Psoas muscle (tissue), 8 donors: ENCODE results near the gene ST3GAL4. TPM values are rescaled to one million over a fixed set of nuclear protein-coding genes. Genes with fewer than 3 reads are reported as not detected.
A peak's percentile ranks its signal among the peaks of the same experiment; 100 is the strongest.
"Not testable (repeated sequence)": the region's sequence is repeated elsewhere in the genome, so short reads cannot be mapped to it uniquely, and the experiment has no call there.

Experiments used
- ATAC-seq, 4 donors: fragments of 200-7000 bp; cut with Tn5 transposase; one replicate each; pipeline ENCODE4 v1.9.1; 2020; ENCODE audit warnings: moderate library complexity in 3 of 4, mild to moderate bottlenecking in 2 of 4
- DNase-seq, 2 donors: peaks; one replicate each; pipeline ENCODE4 v3.0.0-alpha.2; 2020
- H3K27ac ChIP-seq: fragments of 200-600 bp; one replicate; pipeline ENCODE4 v1.8.0; 2022
- H3K27me3 ChIP-seq, 3 donors: fragments of 200-600 bp in 1 of 3; one replicate each; pipeline versions ENCODE4 v1.6.1 to v1.8.0; 2013 to 2022; ENCODE audit warnings: low read length in 2 of 3, mild to moderate bottlenecking in 2 of 3, moderate library complexity in 1 of 3; ENCODE audit not compliant: insufficient read depth in 3 of 3
- H3K36me3 ChIP-seq, 2 donors: fragments of 200-600 bp in 1 of 2; one replicate each; pipeline versions ENCODE4 v1.6.1 to v1.8.0; 2013 to 2022; ENCODE audit warnings: low read depth in 1 of 2, mild to moderate bottlenecking in 1 of 2, moderate library complexity in 1 of 2; ENCODE audit not compliant: insufficient read depth in 1 of 2
- H3K4me1 ChIP-seq: fragments of 200-600 bp; one replicate; pipeline ENCODE4 v1.8.0; 2022
- H3K4me3 ChIP-seq: fragments of 200-600 bp; one replicate; pipeline ENCODE4 v1.8.0; 2022; ENCODE audit warnings: mild to moderate bottlenecking
- H3K9me3 ChIP-seq: fragments of 200-600 bp; one replicate; pipeline ENCODE4 v1.8.0; 2022
- WGBS, 3 donors: extraction: QIAGEN DNeasy Blood & Tissue Kit; methylation state at CpG; one replicate each; pipeline versions ENCODE4 v1.1.6 to v1.1.7; 2013; 5-methylcytosine and 5-hydroxymethylcytosine counted together
- intact Hi-C, 2 donors: fragments of 100-400 bp; cut with DNase I; formaldehyde crosslinking; loops; one replicate each; pipeline versions ENCODE4 v1.11.0 to v1.14.2; 2022
- polyA plus RNA-seq, 3 donors: library from polyadenylated mRNA; stranded (reverse); fragments of 200-250 nt; gene quantifications; one replicate each; pipeline ENCODE4 v1.2.3, GENCODE V29; 2013
- total RNA-seq, 4 donors: library from RNA; stranded (reverse); fragmentation: NEBNext Ultra II Directional in 2 of 4; extraction: Animal tissue kit (Norgen Biotek cat#: 25700) in 2 of 4; gene quantifications; one replicate each; pipeline versions ENCODE4 v1.2.1 to v1.2.4, GENCODE V29; 2021 to 2023
- TF ChIP-seq, protein P1 (sequence below): fragments of 200-600 bp; IDR thresholded peaks from one replicate; pipeline ENCODE4 v1.8.0; 2022; ENCODE audit warnings: antibody characterized with exemption
- donor health status: healthy with polysubstance abuse.
- donor health status: DM: no; HTN: no; CAD: no; lungs with moderate emphysema.
- donor health status: Bipolar disorder and iron deficiency.
- donor health status: healthy.
- donor health status: DM: yes; HTN: yes; CAD: no.
- donor health status: DM: no; HTN: no; CAD: no.
- donor health status: DM: no; HTN: no; CAD: no.
- donor health status: DM: yes; HTN: yes; CAD: no.

The ST3GAL4 gene
- total and polyA plus RNA-seq, 7 donors: 3.5 to 9.3 (median 4.7) TPM

- ATAC-seq: no peak
- WGBS, 3 donors: 89 to 95% (median 94%) methylated on average over 4 of the region's 4 CpGs
- TF ChIP-seq, protein P1, sequence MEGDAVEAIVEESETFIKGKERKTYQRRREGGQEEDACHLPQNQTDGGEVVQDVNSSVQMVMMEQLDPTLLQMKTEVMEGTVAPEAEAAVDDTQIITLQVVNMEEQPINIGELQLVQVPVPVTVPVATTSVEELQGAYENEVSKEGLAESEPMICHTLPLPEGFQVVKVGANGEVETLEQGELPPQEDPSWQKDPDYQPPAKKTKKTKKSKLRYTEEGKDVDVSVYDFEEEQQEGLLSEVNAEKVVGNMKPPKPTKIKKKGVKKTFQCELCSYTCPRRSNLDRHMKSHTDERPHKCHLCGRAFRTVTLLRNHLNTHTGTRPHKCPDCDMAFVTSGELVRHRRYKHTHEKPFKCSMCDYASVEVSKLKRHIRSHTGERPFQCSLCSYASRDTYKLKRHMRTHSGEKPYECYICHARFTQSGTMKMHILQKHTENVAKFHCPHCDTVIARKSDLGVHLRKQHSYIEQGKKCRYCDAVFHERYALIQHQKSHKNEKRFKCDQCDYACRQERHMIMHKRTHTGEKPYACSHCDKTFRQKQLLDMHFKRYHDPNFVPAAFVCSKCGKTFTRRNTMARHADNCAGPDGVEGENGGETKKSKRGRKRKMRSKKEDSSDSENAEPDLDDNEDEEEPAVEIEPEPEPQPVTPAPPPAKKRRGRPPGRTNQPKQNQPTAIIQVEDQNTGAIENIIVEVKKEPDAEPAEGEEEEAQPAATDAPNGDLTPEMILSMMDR: no peak
- Histone ChIP-seq H3K4me3 (no peak overlapping the region), H3K27ac (no peak overlapping the region), H3K36me3 (no peaks in the 10 kb centered on the region), H3K27me3 (no peaks in the 10 kb centered on the region), H3K9me3 (no peaks in the 10 kb centered on the region), H3K4me1 (no peaks in the 10 kb centered on the region)
- no peak for DNase-seq
- intact Hi-C loops: no loop called here
Observed at GRCh38 chr11:126380909-126381308, 25.4 kb downstream of the ST3GAL4 start.

GRCh38 chr11:126381960-126382359, 26.5 kb downstream of the ST3GAL4 start:
- H3K4me3 ChIP-seq, H3K9me3 ChIP-seq, DNase-seq, H3K27ac ChIP-seq, H3K27me3 ChIP-seq, H3K4me1 ChIP-seq, H3K36me3 ChIP-seq, intact Hi-C loops: not testable (repeated sequence)
- WGBS, 3 donors: 48 to 81% (median 80%) methylated on average over 2 to 6 of the region's 10 CpGs
- peak in 2 of 4 donors; percentile 31 to 68 for ATAC-seq

DNA sequence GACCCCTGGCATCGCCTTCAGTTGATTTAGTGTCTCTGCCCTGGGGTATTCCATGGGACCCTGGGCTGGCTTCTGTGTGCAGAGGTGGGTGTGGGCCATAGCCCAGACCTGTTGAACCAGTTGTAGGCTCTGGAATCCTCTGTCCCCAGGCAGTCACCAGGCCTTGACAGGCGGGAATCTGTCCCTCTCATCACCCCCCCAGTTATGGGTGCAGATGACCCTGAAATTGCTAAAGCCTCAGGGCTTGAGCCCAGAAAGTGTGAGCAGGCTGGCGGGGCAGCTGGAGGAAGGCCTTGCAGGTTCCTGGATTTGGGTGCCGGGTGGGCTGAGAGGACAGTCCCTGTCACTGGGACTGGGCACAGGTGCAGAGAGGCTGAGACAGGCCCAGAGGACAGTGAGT, 27.2 kb downstream of the ST3GAL4 start:
- H3K9me3 ChIP-seq, ATAC-seq, H3K36me3 ChIP-seq, intact Hi-C loops, H3K4me3 ChIP-seq, H3K27ac ChIP-seq, H3K4me1 ChIP-seq, DNase-seq, H3K27me3 ChIP-seq: not testable (repeated sequence)
- WGBS, 3 donors: 83 to 88% (median 85%) methylated on average over 4 of the region's 4 CpGs

GRCh38 chr11:126383339-126384335, 28.2 kb downstream of the ST3GAL4 start:
- Histone ChIP-seq H3K9me3 (no peaks in the 10 kb centered on the region), H3K27ac (no peak overlapping the region), H3K4me1 (no peaks in the 10 kb centered on the region), H3K4me3 (no peak overlapping the region), H3K27me3 (no peaks in the 10 kb centered on the region), H3K36me3 (no peaks in the 10 kb centered on the region)
- ATAC-seq (no peak), DNase-seq (peak in 1 of 2 donors; percentile 26)
- TF ChIP-seq, protein P1: no peak
- intact Hi-C loops: no loop called here
- 90 to 92% (median 92%) methylated on average over 20 of the region's 20 CpGs for WGBS, 3 donors

- no peak for ATAC-seq
- Histone ChIP-seq H3K4me1 (no peaks in the 10 kb centered on the region), H3K36me3 (no peaks in the 10 kb centered on the region), H3K9me3 (no peaks in the 10 kb centered on the region), H3K4me3 (no peak overlapping the region), H3K27me3 (no peaks in the 10 kb centered on the region), H3K27ac (no peak overlapping the region)
- no peak for DNase-seq
- 90 to 96% (median 91%) methylated on average over 7 to 9 of the region's 9 CpGs for WGBS, 3 donors
- TF ChIP-seq, protein P1: no peak
- intact Hi-C loops: no loop called here
Observed at GRCh38 chr11:126384449-126385070, 29.1 kb downstream of the ST3GAL4 start.
